GM18505 (cell line): ENCODE data around the gene PTPRH.

ENCODE experiments used
- ATAC-seq: cut with Tn5 transposase; IDR thresholded peaks from one replicate; pipeline ENCODE4 v1.9.1; 2021; ENCODE audit not compliant: unreplicated experiment
- POLR2A ChIP-seq: IDR thresholded peaks from 4 replicates; pipeline ENCODE4 v1.6.1; 2011; ENCODE audit warnings: borderline replicate concordance; ENCODE audit not compliant: insufficient read depth, insufficient read length; ENCODE audit errors: extremely low read depth

PTPRH gene

DNA sequence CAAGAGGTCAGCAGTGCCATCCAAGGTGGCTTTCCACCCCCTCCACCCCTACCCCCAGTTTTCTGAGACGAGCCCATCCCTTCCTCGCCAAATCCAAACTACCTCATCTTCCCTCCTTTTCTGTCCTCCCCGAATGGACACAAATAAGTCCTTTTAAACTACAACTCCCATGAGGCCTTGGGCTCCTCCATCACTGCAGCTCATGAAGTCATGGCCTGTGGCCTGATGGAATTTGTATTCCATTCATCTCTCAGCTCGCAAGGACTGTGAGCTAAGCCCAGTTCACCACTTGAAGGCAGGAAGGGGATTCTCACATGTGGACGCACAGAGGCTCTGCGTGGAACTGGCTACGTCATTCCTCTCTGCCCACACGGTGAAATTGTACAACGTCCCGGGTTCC lies 12.5 kb downstream of the PTPRH start:
- ATAC-seq = no peak
- no peak for TF ChIP-seq POLR2A

DNA sequence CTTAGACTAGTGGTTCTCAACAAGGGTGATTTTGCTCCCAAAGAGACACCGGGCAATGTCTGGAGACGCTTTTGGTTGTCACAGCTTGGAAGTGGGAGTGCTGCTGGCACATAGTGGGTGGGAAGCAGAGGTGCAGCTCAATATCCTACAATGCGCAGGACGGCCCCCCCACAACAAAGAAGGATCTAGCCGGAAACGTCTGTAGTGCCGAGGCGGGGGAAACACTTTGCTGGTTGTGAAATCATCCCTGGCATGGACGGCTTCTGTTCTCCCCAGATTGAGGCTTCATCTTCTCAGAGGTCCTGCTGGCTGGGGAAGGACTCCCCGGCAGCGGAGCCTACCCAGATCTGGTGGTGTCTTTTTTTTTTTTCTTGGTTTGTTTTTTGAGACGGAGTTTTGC lies 15.8 kb downstream of the PTPRH start:
- ATAC-seq = no peak
- no peak for TF ChIP-seq POLR2A

- ATAC-seq = no peak
- TF ChIP-seq POLR2A = no peak
Observed at GRCh38 chr19:55189403-55189835, 19.9 kb downstream of the PTPRH start.

DNA sequence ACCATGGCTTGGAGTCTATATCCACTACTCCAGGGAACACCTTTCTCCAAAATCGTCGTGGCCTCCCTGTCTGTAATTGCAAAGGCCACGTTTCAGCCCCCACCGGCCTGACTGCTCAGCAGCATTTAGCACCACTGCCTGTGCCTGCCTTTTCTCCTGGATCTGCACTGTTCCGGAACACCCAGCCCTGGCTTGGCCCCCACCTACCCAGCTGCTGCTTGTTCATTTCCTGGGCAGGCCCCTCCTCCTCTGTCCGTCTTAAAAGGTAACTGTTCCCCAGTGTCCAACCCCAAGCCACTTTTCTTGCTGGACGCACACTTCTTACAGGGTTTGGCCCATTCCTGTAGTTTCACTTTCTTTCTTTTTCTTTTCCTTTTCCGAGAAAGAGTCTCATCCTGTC lies 20.7 kb downstream of the PTPRH start:
- ATAC-seq = no peak
- TF ChIP-seq POLR2A = no peak

GRCh38 chr19:55186080-55186479 lies 23.2 kb downstream of the PTPRH start:
- TF ChIP-seq POLR2A = no peak
- ATAC-seq = no peak

DNA sequence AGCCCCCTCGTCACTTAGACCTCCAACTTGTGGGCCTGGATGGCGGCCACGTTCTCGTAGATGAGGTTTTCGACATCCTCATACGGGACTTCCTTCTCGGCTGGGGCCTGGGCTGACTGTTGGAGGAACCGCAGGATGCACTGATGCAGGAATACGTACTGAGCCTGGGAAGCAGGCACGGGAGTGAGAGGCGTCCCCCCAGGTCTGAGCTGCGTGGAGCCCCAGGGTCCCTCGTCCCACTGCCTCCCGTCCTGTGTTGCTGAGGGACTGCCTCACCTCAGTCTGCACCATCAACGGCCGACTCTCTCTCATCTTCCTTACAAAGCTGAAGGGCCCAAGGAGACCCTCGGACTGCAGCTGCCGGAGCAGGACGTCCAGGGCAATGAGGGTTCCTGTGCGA lies 27.6 kb downstream of the PTPRH start:
- no peak for ATAC-seq
- TF ChIP-seq POLR2A = no peak

- peak; percentile 35 for ATAC-seq
- TF ChIP-seq POLR2A = no peak
Observed at GRCh38 chr19:55179606-55180484, 29.5 kb downstream of the PTPRH start, which contains the start of gene SYT5. Gene SYT5, minus strand, starts transcription at chr19:55180289. Its CDS starts 1,248 bp downstream, at chr19:55179041.

GRCh38 chr19:55178781-55179599 lies 30.3 kb downstream of the PTPRH start:
- no peak for TF ChIP-seq POLR2A

GRCh38 chr19:55176076-55176475 lies 33.2 kb downstream of the PTPRH start:
- TF ChIP-seq POLR2A = no peak
- ATAC-seq = no peak

More at GRCh38 chr19:55178781-55179599, 30.3 kb downstream of the PTPRH start:
- ATAC-seq = peak; percentile 67

GRCh38 chr19:55175117-55175867 lies 34.0 kb downstream of the PTPRH start:
- no peak for ATAC-seq
- TF ChIP-seq POLR2A = no peak

DNA sequence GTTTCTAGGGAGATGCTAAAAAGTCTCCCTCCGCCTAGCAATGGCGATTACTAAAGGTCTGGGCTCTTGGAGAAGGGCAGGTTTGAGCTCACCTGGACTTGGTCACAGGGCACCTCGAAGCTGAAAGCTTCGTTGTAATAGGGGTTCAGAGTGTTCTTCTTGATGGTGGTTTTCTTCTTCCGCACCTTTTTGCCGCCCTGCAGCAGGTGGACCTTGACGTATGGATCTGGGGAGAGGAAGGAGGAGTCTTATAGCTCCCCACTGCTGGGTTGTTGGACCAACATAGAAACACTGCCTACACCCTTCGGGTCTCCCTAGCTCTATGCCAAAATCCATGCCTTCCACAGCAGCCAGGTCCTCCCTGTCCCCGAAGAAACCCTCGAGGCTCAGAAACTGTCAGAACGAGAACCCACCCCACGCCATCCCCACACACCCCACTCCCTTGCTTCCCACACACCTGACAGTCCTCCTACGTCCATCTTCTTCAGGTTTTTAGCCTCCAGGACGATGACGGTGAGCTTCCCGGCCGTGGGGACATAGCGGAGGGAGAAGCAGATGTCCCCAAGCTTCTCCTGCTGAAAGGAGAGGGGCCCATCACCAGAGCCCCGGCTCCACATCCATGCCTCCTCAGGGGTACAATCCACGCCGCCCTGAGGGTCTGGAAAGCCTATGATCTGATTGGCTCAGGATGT lies 34.7 kb downstream of the PTPRH start:
- TF ChIP-seq POLR2A = no peak
- ATAC-seq = no peak

- no peak for TF ChIP-seq POLR2A
Observed at GRCh38 chr19:55173714-55174409, 35.4 kb downstream of the PTPRH start.

More at GRCh38 chr19:55173714-55174409, 35.4 kb downstream of the PTPRH start:
- no peak for ATAC-seq
